Mammary epithelial cell (primary cell): Measurements from ENCODE around the gene ZNF800.

Experiments used
- CTCF ChIP-seq, 2 donors: IDR thresholded peaks in 1 of 2; conservative IDR thresholded peaks in 1 of 2; 2 replicates each; pipeline ENCODE4 v1.5.1; 2011 to 2012; ENCODE audit warnings: inconsistent platforms in 2 of 2, low read length in 2 of 2, mild to moderate bottlenecking in 2 of 2, control low read depth in 1 of 2, low read depth in 1 of 2; ENCODE audit not compliant: insufficient read depth in 1 of 2; ENCODE audit errors: extremely low read depth in 1 of 2
- EZH2 ChIP-seq: IDR thresholded peaks from 2 replicates; pipeline ENCODE4 v1.6.1; 2012; ENCODE audit warnings: low read length, inconsistent platforms, borderline replicate concordance

- no peak for TF ChIP-seq CTCF (conservative IDR thresholded peaks at IDR 0.05 in 1 of 2, IDR thresholded peaks at IDR 0.05 in 1 of 2; ENCODE audit: extremely low read depth in 1 of 2, insufficient read depth in 1 of 2, low read depth in 1 of 2, low read length in 2 of 2)
- no peak for TF ChIP-seq EZH2
Measured at GRCh38 chr7:127348247-127348631, 44.3 kb downstream of the ZNF800 start.
